GM18507 (cell line): ENCODE measurements around the gene CDH4.

ENCODE experiments used
- DNase-seq: peaks from one replicate; pipeline ENCODE4 v3.0.0; 2011; ENCODE audit warnings: low read depth; ENCODE audit not compliant: insufficient read length; ENCODE audit errors: extremely low spot score
- FAIRE-seq: peaks from 2 replicates; lab custom pipeline; 2011; peaks lifted over from hg19 to GRCh38; lab: Jason Lieb, UNC

Gene CDH4

GRCh38 chr20:61315319-61315718 is 63.3 kb downstream of the CDH4 start:
- DNase-seq (no peak), FAIRE-seq (no peak)

DNA sequence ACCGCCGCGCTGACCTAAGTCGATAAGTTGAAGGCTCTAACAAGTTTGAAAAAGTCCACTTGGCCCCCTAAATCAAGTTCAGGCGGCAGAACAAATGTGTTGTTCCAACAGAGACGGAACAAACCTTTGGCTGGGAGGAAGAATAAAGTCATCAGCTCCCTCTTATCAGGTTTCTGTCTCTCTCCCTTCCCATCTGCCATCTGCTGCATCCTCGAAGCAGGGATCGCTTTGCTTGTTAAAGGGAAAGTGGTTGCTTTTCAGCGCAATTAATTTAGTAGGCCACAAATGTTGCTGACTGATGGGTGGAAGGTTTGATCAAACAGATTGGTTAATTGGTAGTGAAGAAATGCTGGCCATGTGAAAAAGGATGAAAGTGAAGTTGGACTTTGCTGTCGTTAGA is 64.3 kb downstream of the CDH4 start:
- DNase-seq (no peak), FAIRE-seq (no peak)

- FAIRE-seq, result no peak
Measured at GRCh38 chr20:61317966-61318530, 66.0 kb downstream of the CDH4 start.

DNA sequence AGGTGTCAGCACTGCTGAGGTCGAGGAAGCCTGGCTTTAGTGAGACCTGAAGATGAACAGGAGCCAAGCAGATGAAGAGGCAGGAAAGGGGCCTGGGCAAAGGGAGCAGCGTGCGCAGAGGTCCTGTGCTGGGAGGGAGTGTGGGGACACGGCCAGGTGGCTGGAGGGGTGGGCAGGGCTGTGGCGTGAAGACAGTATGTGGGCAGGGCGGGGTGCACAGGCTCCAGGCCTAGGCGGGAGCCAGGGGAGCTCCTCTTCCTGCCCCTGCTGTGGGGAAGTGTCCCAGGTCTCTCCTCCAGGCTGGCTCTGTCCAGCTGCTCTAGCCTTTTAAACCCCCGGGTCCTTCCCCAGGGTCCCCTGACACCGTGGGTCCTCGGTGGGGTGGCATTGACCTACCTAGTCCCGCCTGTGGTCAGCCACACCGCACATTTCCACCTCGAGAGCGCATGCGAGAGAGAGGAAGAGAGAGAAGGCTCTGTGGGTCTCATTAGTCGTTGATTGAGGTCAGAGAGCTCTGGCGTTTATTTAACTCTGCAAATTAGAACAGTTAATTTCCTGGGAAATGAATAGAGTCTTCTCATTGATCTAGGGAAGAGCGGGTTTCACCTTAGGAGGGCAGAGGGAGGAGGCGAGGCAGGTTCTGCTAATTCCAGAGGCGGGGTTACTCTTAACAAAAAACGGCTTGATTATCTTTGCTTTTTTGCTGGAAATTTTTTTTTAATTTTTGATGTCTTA is 68.8 kb downstream of the CDH4 start:
- DNase-seq (no peak), FAIRE-seq (no peak)

More at GRCh38 chr20:61317966-61318530, 66.0 kb downstream of the CDH4 start:
- no peak for DNase-seq

DNA sequence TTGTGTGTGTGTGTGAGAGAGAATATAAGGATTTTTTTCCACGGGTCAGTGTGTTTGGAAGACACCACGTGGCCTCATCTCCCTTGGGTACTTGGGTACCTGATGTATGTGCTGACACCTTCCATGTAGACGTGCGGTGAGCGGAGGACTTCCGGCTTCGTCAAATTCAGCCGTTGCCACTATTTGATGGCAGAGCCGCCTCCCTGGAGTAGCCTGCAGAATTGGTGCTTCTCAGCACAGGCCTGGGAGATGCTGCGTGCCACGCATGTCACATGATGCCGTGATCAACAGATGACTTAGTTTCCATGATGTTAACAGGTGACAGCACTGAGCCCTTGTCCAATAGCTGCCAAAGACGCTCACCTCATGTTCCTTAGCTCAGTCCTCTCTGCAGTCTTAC is 69.4 kb downstream of the CDH4 start:
- DNase-seq (no peak), FAIRE-seq (no peak)

DNA sequence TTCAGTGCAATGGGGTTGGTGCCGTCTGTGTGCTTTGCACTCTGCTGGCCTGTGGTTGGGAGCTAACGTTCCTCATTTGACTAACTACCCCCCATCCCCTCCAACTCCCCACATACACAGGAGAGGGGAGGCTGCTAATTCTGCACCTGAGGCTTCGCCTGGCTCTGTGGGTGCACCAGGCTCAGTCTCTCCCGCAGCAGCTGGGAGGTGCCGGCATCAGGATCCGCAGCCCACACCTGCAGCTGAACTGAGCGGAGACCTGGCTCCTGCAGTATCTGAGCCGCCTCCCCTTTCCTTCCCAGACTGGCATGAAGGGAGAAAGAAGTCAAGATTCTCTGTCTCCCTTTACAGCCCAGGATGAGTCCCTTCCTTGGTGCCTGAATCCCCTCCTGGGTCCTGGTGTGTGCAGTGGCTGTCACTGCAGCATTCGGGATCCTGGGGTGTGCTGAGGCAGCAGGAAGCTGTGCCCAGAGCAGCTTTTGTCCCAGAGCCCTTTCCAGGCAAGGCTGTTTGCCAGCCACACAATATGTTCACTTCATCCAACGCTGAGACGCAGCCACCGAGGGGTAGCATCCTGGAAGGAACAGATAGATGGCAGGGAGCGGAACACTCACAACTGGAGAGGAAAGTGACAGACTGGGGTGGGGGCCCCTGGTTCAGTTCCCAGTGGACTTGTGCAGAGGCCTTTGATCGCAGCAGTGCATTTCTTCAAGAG is 70.2 kb downstream of the CDH4 start:
- DNase-seq (no peak), FAIRE-seq (no peak)

GRCh38 chr20:61324906-61325305 is 72.8 kb downstream of the CDH4 start:
- FAIRE-seq (no peak), DNase-seq (no peak)

DNA sequence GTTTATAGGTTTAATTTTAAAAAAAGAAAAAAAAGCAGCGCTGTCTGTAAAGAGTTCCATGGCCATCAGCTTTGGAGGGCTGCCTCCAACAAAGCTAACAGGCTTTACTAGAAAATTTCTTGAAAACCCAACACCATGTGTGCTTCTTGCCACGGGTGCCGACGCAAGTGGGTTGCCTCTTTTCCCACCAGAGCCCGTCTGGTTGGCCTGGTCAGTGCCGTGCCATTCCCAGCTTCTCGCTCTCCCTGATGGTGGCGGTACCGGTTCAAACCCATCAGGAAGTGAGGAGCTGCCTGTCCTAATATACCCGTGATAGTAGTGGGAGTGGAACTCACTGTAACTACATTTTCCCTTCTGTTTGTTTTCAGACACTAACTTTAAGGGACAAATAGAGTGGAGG is 73.7 kb downstream of the CDH4 start:
- no peak for FAIRE-seq
- DNase-seq, result no peak

DNA sequence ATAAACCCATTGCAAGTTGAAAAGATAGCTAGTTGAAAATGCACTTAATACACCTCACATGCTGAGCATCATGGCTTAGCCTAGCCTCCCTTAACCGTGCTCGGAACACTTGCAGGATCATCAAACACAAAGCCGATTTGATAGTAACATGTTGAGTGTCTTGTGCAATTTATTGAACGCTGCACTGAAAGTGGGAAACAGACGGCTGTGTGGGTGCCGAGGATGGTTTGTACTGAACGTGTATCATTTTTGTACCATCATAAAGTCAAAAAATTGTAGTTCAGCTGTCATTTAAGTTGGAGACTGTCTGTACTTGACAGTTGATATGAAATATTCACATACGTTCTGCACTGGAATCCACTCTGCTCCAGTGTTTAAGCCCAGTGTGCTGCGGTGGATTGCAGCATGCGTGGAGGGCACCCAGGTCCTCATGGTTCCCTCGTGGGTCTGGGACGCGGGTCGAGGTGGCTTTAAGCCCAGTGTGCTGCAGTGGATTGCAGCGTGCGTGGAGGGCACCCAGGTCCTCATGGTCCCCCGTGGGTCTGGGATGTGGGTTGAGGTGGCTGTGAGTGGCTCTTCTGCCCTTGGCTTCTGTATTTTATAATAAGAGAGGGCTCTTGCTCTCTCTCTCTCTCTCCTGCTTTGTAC is 77.0 kb downstream of the CDH4 start:
- FAIRE-seq (no peak), DNase-seq (no peak)

- FAIRE-seq (no peak), DNase-seq (no peak)
Measured at GRCh38 chr20:61330441-61330840, 78.4 kb downstream of the CDH4 start.

DNA sequence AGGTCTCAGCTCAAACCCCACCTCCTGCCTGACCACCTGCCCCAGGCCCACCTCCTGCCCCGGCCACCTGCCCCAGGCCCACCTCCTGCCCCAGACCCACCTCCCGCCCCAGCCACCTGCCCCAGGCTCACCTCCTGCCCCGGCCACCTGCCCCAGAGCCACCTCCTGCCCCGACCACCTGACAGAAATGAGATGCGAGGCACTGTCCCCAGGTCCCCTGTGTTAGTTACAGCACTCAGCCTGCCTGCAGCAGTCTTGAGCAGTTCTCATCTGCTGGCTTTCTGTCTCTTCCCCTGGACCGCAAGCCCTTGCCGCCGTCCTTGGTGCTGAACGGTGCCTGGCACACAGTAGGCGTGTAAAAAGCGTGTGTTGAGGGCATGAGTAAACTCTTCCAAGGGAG is 79.5 kb downstream of the CDH4 start:
- FAIRE-seq (no peak), DNase-seq (no peak)

- FAIRE-seq, result no peak
Measured at GRCh38 chr20:61332016-61332975, 80.2 kb downstream of the CDH4 start.

DNA sequence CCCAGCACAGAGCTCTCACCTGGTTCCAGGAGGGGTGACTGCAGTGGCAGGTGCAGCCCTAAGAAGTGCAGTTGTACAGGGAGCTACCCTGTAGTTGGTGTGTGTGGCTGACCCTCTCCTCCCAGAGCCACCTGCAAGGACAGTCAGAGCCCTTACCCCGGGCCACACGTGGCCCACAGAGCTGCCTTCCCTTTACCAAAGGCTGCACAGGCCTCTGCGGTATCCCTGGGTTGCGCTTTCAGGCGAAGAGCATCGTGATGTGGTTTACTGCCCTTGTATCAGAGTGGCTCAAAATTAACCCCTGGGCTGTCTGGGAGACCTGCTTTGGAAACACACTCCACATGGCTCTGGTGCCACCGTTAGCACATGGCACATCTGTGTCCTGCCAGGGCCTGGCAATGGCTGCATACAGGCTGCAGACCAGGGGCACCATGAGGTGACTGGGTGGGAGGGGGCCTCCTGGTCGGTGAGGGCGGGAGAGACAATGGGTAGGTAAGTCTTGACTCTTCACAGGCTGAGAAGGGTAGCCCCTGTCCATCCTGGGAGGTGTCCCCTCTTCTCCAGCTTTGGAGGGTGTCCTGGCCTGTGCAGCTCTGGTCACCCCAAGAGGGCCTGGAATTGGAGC is 81.5 kb downstream of the CDH4 start:
- DNase-seq, result no peak
- FAIRE-seq, result no peak

More at GRCh38 chr20:61332016-61332975, 80.2 kb downstream of the CDH4 start:
- DNase-seq, result no peak

GRCh38 chr20:61340157-61340556 is 88.1 kb downstream of the CDH4 start:
- DNase-seq (no peak), FAIRE-seq (no peak)

GRCh38 chr20:61341605-61342004 is 89.5 kb downstream of the CDH4 start:
- DNase-seq (no peak), FAIRE-seq (no peak)

DNA sequence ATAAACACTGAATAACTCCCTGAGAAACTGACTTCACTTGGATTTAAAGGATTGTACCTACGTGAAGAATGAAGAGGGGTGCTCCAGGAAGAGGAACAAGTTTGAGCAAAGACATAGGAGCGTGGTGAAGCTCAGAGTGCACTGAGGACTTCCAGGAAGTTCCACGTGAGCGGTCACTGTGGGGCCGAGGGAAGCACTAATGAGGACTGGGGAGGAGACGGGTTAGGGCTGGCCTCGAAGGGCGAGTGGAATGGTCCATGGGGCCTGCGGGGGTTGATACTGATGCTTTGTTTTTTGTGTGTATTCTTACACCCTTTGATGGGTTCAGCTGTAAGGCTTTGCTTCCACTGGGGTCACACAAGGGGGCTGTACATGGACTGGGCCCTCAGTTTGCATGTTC is 91.9 kb downstream of the CDH4 start:
- no peak for FAIRE-seq
- DNase-seq, result no peak

GRCh38 chr20:61345656-61346055 is 93.6 kb downstream of the CDH4 start:
- FAIRE-seq (no peak), DNase-seq (no peak)

DNA sequence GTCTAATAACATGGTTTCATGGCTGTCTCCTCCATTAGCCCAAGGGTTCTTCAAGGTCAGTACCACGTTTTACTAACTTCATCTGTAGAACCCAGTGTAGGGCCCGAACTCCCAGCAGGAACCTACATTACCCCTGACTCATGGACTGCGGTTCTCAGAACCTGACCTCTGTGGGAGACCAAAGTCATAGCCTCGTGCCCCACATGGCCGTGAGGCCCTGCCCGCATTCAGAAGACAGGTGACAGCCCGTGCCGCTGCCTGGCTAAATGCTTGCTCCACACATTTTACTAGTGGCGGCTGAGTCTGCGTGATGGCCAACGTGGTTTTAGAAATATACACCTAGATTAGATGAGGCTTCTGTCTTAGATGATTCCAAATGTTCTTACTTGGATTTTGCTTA is 94.9 kb downstream of the CDH4 start:
- DNase-seq (no peak), FAIRE-seq (no peak)

- FAIRE-seq (no peak), DNase-seq (no peak)
Measured at GRCh38 chr20:61347443-61347842, 95.4 kb downstream of the CDH4 start.
